Common myeloid progenitor, CD34-positive (primary cell): Measurements from ENCODE around the gene PLCG1. TPM values are rescaled to one million over a fixed set of nuclear protein-coding genes. Genes with fewer than 3 reads are reported as not detected.

ENCODE experiments used
- CTCF ChIA-PET: fragments of 350-600 bp; sonication (Branson Sonifier 250); formaldehyde crosslinking; loops from one replicate; lab custom pipeline; 2021; ENCODE audit warnings: antibody characterized with exemption; lab: Charles Lee
- POLR2A ChIA-PET: fragments of 350-600 bp; sonication (Branson Sonifier 250); formaldehyde crosslinking; loops from one replicate; lab custom pipeline; 2021; ENCODE audit warnings: antibody characterized with exemption; lab: Charles Lee
- DNase-seq, 3 donors: peaks; one replicate each; pipeline versions ENCODE4 v3.0.0 to v3.0.0-alpha.2; 2013
- H3K27ac ChIP-seq, 2 experiments: 1 replicate in 1 of 2; 2 replicates in 1 of 2; pipeline ENCODE4 v1.7.0; 2013; ENCODE audit warnings: inconsistent platforms in 2 of 2, low read length in 2 of 2, mild to moderate bottlenecking in 2 of 2, low read depth in 1 of 2, moderate library complexity in 1 of 2; ENCODE audit not compliant: severe bottlenecking in 2 of 2, insufficient read depth in 1 of 2, poor library complexity in 1 of 2
- H3K27me3 ChIP-seq, 5 experiments: replicated peaks in 2 of 5; 1 replicate in 3 of 5; 2 replicates in 2 of 5; pipeline versions ENCODE4 v1.6.1 to v1.7.0; 2013; ENCODE audit warnings: low read length in 4 of 5, mild to moderate bottlenecking in 2 of 5, moderate library complexity in 2 of 5, inconsistent platforms in 1 of 5; ENCODE audit not compliant: insufficient read depth in 5 of 5, control insufficient read depth in 4 of 5
- H3K36me3 ChIP-seq, 4 experiments: 1 replicate in 2 of 4; 2 replicates in 2 of 4; pipeline versions ENCODE4 v1.6.1 to v1.7.0; 2013; ENCODE audit warnings: low read length in 3 of 4, control low read depth in 1 of 4, mild to moderate bottlenecking in 1 of 4; ENCODE audit not compliant: control insufficient read depth in 4 of 4, insufficient read depth in 4 of 4
- H3K4me1 ChIP-seq, 4 experiments: 1 replicate in 3 of 4; 2 replicates in 1 of 4; pipeline versions ENCODE4 v1.6.1 to v1.7.1; 2013; ENCODE audit warnings: low read length in 3 of 4, mild to moderate bottlenecking in 3 of 4, control low read depth in 1 of 4, inconsistent platforms in 1 of 4, moderate library complexity in 1 of 4; ENCODE audit not compliant: control insufficient read depth in 4 of 4, insufficient read depth in 4 of 4; ENCODE audit errors: control extremely low read depth in 1 of 4
- H3K4me3 ChIP-seq, 7 experiments: 1 replicate in 4 of 7; 2 replicates in 3 of 7; pipeline versions ENCODE4 v1.5.1 to v1.7.0; 2013; ENCODE audit warnings: mild to moderate bottlenecking in 7 of 7, low read length in 6 of 7, moderate library complexity in 6 of 7, inconsistent platforms in 2 of 7, low read depth in 2 of 7, control low read depth in 1 of 7; ENCODE audit not compliant: insufficient read depth in 4 of 7, control insufficient read depth in 1 of 7; ENCODE audit errors: extremely low read depth in 1 of 7
- H3K9me3 ChIP-seq, 5 experiments: 1 replicate in 4 of 5; 2 replicates in 1 of 5; pipeline versions ENCODE4 v1.6.1 to v1.7.1; 2013; ENCODE audit warnings: low read length in 4 of 5, mild to moderate bottlenecking in 2 of 5, inconsistent platforms in 1 of 5, low read depth in 1 of 5, moderate library complexity in 1 of 5; ENCODE audit not compliant: control insufficient read depth in 4 of 5, insufficient read depth in 2 of 5; ENCODE audit errors: control extremely low read depth in 1 of 5
- WGBS: methylation state at CpG from one replicate; pipeline ENCODE4 v1.1.5; 2013; ENCODE audit not compliant: insufficient coverage; 5-methylcytosine and 5-hydroxymethylcytosine counted together
- polyA plus RNA-seq: library from polyadenylated mRNA; unstranded; fragments of 120-200 nt; gene quantifications from one replicate; pipeline ENCODE4 v1.2.1, GENCODE V29; 2013

PLCG1 gene
- 9.9 TPM for polyA plus RNA-seq

DNA sequence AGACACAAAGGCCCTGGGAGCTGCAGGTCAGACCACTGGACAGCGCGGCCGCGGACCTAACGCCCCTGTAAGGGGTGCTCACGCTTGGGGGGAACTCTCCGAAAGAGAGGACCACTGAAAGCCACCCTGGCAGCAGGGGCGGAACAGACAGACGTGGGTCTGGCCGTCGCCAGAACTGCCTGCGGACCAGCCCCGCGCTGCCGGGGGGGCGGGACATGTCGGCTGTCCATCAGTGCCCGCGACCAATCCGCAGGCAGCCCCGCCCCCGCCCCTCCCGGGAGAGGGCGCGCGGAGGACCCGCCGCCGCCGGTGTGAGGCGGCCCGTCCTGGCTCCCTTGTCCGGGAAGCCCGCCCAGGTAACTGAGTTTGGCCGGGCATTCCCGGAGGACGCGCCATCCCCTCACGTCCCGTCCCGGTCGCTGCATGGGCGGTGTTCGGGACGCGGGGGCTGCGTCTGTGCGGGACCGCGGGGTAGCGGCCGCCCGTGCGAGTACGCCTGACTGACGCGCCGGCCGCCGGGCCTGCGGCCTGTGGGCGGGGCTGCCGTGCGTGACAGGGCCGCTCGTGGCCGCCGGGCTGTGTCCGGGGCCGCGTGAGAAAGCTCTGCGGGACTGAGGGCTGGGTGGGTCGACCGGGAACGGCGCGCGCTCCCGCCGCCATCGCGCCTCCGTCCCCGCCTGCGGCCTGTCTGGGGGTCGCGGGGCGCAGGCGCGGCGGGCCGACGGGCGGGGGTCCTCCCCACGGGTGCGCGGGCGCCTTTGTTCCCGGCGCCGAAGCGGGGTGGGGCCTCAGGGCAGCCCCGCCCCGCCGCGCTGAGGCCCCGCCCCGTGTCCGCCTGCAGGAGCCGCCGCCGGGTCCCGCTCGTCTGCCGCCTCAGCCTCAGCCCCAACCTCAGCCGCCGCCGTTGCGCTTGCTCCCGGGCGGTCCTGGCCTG is at the start of gene PLCG1:
PLCG1 (plus strand) TSS at position 864 of the 934 bp plus-strand sequence. CDS start 99 bp downstream, outside the sequence.
- ChIA-PET POLR2A (no interaction called here), CTCF (interaction anchor here (1.2 to 6.8 kb wide), 14 partner anchors 9 to 274 kb away, joined by 3 to 56 read pairs (median 8); partner anchors contain the start of gene LPIN3)
- WGBS: under 1% methylated on average over 111 of the region's 121 CpGs
- Histone ChIP-seq H3K4me1 (peaks cover 9 to 33% (median 31%) of the 10 kb centered on the region in 4 experiments), H3K27me3 (peaks cover 0 to 33% (median 11%) of the 10 kb centered on the region in 5 experiments), H3K9me3 (no peaks in the 10 kb centered on the region), H3K36me3 (no peaks in the 10 kb centered on the region), H3K27ac (peak within 1 kb of the TSS in 1 of 2 experiments; percentile 29), H3K4me3 (peak within 1 kb of the TSS; percentile 62 to 85 (median 75))
- DNase-seq: peak; percentile 62 to 72 (median 67)

DNA sequence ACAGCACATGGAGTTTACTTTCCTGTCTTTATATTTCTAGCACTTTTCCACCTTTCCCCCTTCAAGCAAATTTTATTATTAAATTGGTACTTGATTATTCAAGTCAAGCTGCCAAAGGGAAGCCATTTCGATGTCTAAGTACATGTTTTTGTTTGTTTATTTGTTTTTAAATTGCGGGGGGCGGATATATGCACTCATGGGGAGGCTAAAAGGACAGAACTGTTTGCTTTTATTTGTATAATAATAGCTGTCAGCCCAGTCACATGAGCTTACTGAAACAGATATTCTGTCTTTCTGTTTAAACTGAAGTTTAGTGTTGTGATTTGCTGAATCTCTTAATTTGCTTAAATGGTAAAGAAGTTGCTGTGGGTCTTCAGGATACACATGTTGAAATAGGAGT is 49.6 kb upstream of the PLCG1 start:
- Histone ChIP-seq H3K4me1 (peaks cover 16 to 36% (median 24%) of the 10 kb centered on the region in 4 experiments), H3K27ac (peak overlapping the region in 1 of 2 experiments; percentile 79), H3K4me3 (peak overlapping the region in 1 of 7 experiments; percentile 33), H3K36me3 (peaks cover 8 to 52% (median 20%) of the 10 kb centered on the region in 4 experiments), H3K27me3 (no peaks in the 10 kb centered on the region), H3K9me3 (no peaks in the 10 kb centered on the region)
- 86% methylated on average over 3 of the region's 3 CpGs for WGBS
- DNase-seq: no peak
- ChIA-PET CTCF (interaction anchor here (0.6 to 3.5 kb wide), 5 partner anchors 8 to 101 kb away, joined by 3 to 22 read pairs (median 9); no protein-coding TSS in a partner anchor), POLR2A (interaction anchor here (1.2 kb wide), 1 partner anchor 102 kb away, joined by 3 read pairs; no protein-coding TSS in a partner anchor)

DNA sequence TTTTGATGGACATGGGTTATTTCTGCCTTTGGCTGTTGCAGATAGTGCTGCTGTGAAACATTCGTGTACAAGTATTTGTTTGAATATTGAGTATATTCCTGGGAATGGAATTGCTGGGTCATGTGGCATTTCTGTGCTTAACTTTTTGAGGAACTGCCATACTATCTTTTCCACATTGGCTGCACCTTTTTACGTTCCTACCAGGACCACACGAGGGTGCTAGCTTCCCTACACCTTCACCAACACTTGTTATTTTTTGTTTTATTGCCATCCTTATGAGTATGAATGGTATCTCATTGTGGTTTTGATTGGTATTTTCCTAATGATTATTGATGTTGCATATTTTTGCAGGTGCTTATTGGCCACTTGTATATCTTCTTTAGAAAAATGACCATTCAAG is 47.8 kb upstream of the PLCG1 start:
- no peak overlapping the region for H3K4me3 ChIP-seq
- peak in 1 of 3 donors; percentile 21 for DNase-seq
- ChIA-PET CTCF (interaction anchor here (1.0 to 12.2 kb wide), 5 partner anchors 11 to 124 kb away, joined by 3 to 165 read pairs (median 3); no protein-coding TSS in a partner anchor), POLR2A (interaction anchor here (1.3 kb wide), 1 partner anchor 16 kb away, joined by 4 read pairs; no protein-coding TSS in a partner anchor)
- WGBS: 100% methylated on average over 1 of the region's 3 CpGs
- H3K36me3 ChIP-seq: peaks cover 14 to 52% (median 27%) of the 10 kb centered on the region in 4 experiments
- no peaks in the 10 kb centered on the region for H3K9me3 ChIP-seq
- H3K27me3 ChIP-seq: no peaks in the 10 kb centered on the region
- H3K4me1 ChIP-seq: peaks cover 16 to 30% (median 24%) of the 10 kb centered on the region in 4 experiments
- no peak overlapping the region for H3K27ac ChIP-seq

GRCh38 chr20:41091927-41092326 is 45.4 kb upstream of the PLCG1 start:
- no peaks in the 10 kb centered on the region for H3K27me3 ChIP-seq
- H3K27ac ChIP-seq: no peak overlapping the region
- H3K36me3 ChIP-seq: peaks cover 11 to 53% (median 35%) of the 10 kb centered on the region in 4 experiments
- ChIA-PET POLR2A (no interaction called here), CTCF (interaction anchor here (0.9 to 12.2 kb wide), 6 partner anchors 9 to 126 kb away, joined by 3 to 165 read pairs (median 6); no protein-coding TSS in a partner anchor)
- WGBS: 96% methylated on average over 4 of the region's 4 CpGs
- no peaks in the 10 kb centered on the region for H3K9me3 ChIP-seq
- no peak for DNase-seq
- H3K4me1 ChIP-seq: peaks cover 10 to 16% (median 12%) of the 10 kb centered on the region in 4 experiments
- H3K4me3 ChIP-seq: no peak overlapping the region

- peaks cover 18 to 69% (median 45%) of the 10 kb centered on the region in 4 experiments for H3K36me3 ChIP-seq
- POLR2A ChIA-PET: no interaction called here
- CTCF ChIA-PET: interaction anchor here (0.6 to 12.2 kb wide), 22 partner anchors 7 to 350 kb away, joined by 3 to 165 read pairs (median 4); no protein-coding TSS in a partner anchor
- H3K27me3 ChIP-seq: no peaks in the 10 kb centered on the region
- no peaks in the 10 kb centered on the region for H3K9me3 ChIP-seq
- DNase-seq: no peak
- WGBS: 100% methylated on average over 2 of the region's 2 CpGs
- no peak overlapping the region for H3K4me3 ChIP-seq
- no peak overlapping the region for H3K27ac ChIP-seq
- H3K4me1 ChIP-seq: no peaks in the 10 kb centered on the region
Observed at GRCh38 chr20:41094353-41095055, 42.8 kb upstream of the PLCG1 start.

DNA sequence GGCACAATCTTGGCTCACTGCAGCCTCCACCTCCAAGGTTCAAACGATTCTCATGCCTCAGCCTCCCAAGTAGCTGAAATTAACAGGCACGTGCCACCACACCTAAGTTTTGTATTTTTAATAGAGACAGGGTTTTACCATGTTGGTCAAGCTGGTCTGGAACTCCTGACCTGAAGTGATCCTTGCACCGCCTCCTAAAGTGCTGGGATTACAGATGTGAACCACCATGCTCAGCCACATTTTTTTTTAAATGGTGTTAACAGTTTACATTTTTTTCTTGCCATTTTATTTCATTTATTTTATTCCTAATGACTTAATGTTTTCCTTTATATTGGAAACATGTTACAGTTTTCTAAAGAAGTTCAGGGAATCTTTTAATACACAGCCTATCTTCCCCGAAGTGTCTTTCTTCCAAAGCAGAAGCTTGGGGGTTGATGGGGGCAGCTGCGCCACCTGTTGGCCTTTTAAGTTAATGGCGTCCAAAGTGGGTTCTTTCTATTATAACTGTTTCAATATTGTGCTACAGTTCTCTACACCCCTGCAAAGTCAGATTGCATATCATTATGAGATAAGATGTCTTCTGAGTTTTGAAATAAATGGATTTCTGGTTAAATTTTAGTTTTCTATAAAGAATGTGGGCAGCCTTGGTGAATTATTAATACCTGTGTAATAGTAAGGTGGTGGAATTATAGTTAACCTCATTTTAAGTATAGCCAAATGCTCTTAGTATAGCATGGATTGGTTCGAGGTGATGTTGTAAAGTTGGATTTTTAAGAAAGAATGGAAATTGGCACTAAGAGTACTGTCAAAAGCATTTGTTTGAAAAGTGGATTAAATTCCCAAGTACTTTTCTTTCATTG is 42.0 kb upstream of the PLCG1 start:
- Histone ChIP-seq H3K4me3 (no peak overlapping the region), H3K27me3 (no peaks in the 10 kb centered on the region), H3K36me3 (peaks cover 17 to 77% (median 49%) of the 10 kb centered on the region in 4 experiments), H3K27ac (no peak overlapping the region), H3K4me1 (no peaks in the 10 kb centered on the region), H3K9me3 (no peaks in the 10 kb centered on the region)
- peak; percentile 62 to 79 (median 74) for DNase-seq
- ChIA-PET CTCF (interaction anchor here (0.6 to 12.2 kb wide), 21 partner anchors 8 to 350 kb away, joined by 3 to 165 read pairs (median 4); no protein-coding TSS in a partner anchor), POLR2A (no interaction called here)
- 93% methylated on average over 3 of the region's 7 CpGs for WGBS
